DMS 273 (cell line): ENCODE data around the gene MBLAC1.

Experiments used
- DNase-seq: peaks from one replicate; lab custom pipeline; 2025; ENCODE audit not compliant: unreplicated experiment; lab: John Stamatoyannopoulos, UW

MBLAC1 gene

GRCh38 chr7:100152937-100153666 is 26.3 kb downstream of the MBLAC1 start:
- no peak for DNase-seq

GRCh38 chr7:100153708-100154535 is 27.2 kb downstream of the MBLAC1 start:
- peak; percentile 49 for DNase-seq

- DNase-seq, result no peak
Measured at GRCh38 chr7:100154651-100155491, 28.1 kb downstream of the MBLAC1 start.

- DNase-seq, result no peak
Measured at GRCh38 chr7:100155553-100156317, 29.0 kb downstream of the MBLAC1 start.

GRCh38 chr7:100156331-100157068 is 29.7 kb downstream of the MBLAC1 start:
- DNase-seq, result no peak

GRCh38 chr7:100157069-100157333 is 30.2 kb downstream of the MBLAC1 start:
- DNase-seq, result no peak

GRCh38 chr7:100157334-100158228 is 30.8 kb downstream of the MBLAC1 start:
- DNase-seq, result peak; percentile 61

GRCh38 chr7:100158229-100159098 is 31.7 kb downstream of the MBLAC1 start, which contains the start of gene TRAPPC14:
TSS of gene TRAPPC14 (minus strand) at chr7:100158723. CDS start at chr7:100158499, 224 bp downstream.
- peak; percentile 98 for DNase-seq

- DNase-seq, result no peak
Measured at GRCh38 chr7:100159099-100159623, 32.4 kb downstream of the MBLAC1 start.

- no peak for DNase-seq
Measured at GRCh38 chr7:100160067-100160466, 33.3 kb downstream of the MBLAC1 start.

- DNase-seq, result no peak
Measured at GRCh38 chr7:100163006-100163531, 36.3 kb downstream of the MBLAC1 start.

GRCh38 chr7:100163871-100164270 is 37.1 kb downstream of the MBLAC1 start:
- no peak for DNase-seq

- DNase-seq, result no peak
Measured at GRCh38 chr7:100166317-100166940, 39.7 kb downstream of the MBLAC1 start.

- no peak for DNase-seq
Measured at GRCh38 chr7:100166970-100167911, 40.5 kb downstream of the MBLAC1 start.

GRCh38 chr7:100167912-100168323 is 41.2 kb downstream of the MBLAC1 start:
- DNase-seq, result peak; percentile 52
